Stimulated activated CD8-positive, alpha-beta memory T cell treated with anti-CD3 and anti-CD28 coated beads, Interleukin-12 subunit alpha, Interleukin-12 subunit beta, amount 100 ng/mL, for 24 hours (primary cell): ENCODE measurements around the gene ADCY7.

Experiments used
- DNase-seq: peaks from one replicate; pipeline ENCODE4 v3.0.0-alpha.2; 2020; ENCODE audit errors: extremely low read depth

The ADCY7 gene

GRCh38 chr16:50248845-50249244, 17.5 kb upstream of the ADCY7 start:
- no peak for DNase-seq

- DNase-seq, result no peak
Observed at GRCh38 chr16:50251375-50252081, 14.8 kb upstream of the ADCY7 start.

- no peak for DNase-seq
Observed at GRCh38 chr16:50252082-50252611, 14.2 kb upstream of the ADCY7 start.

GRCh38 chr16:50252874-50253513, 13.4 kb upstream of the ADCY7 start:
- no peak for DNase-seq

- DNase-seq, result no peak
Observed at GRCh38 chr16:50253514-50253910, 12.8 kb upstream of the ADCY7 start.

- DNase-seq, result no peak
Observed at GRCh38 chr16:50254072-50254471, 12.3 kb upstream of the ADCY7 start.

GRCh38 chr16:50255538-50255937, 10.8 kb upstream of the ADCY7 start:
- no peak for DNase-seq

GRCh38 chr16:50256604-50257003, 9.7 kb upstream of the ADCY7 start:
- DNase-seq, result no peak

GRCh38 chr16:50257876-50258275, 8.5 kb upstream of the ADCY7 start:
- DNase-seq, result no peak

GRCh38 chr16:50259334-50260205, 6.8 kb upstream of the ADCY7 start:
- DNase-seq, result no peak

- DNase-seq, result no peak
Observed at GRCh38 chr16:50260206-50261159, 5.9 kb upstream of the ADCY7 start.

GRCh38 chr16:50261160-50261706, 5.1 kb upstream of the ADCY7 start:
- no peak for DNase-seq

GRCh38 chr16:50261707-50262235, 4.6 kb upstream of the ADCY7 start:
- no peak for DNase-seq

GRCh38 chr16:50263060-50263909, 3.1 kb upstream of the ADCY7 start:
- no peak for DNase-seq

GRCh38 chr16:50263940-50264929, 2.1 kb upstream of the ADCY7 start:
- no peak for DNase-seq

- no peak for DNase-seq
Observed at GRCh38 chr16:50265260-50265659, 1.1 kb upstream of the ADCY7 start.

- no peak for DNase-seq
Observed at GRCh38 chr16:50265716-50266336, 525 bp upstream of the ADCY7 start.

- DNase-seq, result no peak
Observed at GRCh38 chr16:50267151-50267631, 840 bp downstream of the ADCY7 start.
